ENCODE results near the gene HS2ST1.
"Not testable (repeated sequence)": the region's sequence is repeated elsewhere in the genome, so short reads cannot be mapped to it uniquely, and the experiment has no call there.

Gene HS2ST1

GRCh38 chr1:86926883-86927282 lies 12.4 kb downstream of the HS2ST1 start:
- no peak for DNase-seq

DNA sequence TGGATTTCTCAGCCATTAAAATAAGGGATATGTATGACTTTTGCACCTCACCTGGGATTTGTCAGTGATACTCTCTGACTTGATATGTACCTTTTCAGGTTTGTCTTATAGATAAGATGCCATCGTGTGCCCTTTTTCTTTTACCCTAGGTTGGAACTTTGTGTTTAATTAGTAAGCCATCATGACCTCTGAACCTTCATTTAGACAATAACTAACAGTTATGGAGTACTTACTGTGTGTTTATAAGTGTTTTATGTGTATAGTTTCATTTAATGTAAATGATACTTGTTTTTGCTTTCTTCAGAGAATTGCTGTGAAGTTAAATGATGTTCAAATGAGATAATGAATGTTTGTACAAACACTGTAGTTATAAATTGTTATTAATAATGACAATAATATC lies 14.4 kb downstream of the HS2ST1 start:
- no peak for DNase-seq

DNA sequence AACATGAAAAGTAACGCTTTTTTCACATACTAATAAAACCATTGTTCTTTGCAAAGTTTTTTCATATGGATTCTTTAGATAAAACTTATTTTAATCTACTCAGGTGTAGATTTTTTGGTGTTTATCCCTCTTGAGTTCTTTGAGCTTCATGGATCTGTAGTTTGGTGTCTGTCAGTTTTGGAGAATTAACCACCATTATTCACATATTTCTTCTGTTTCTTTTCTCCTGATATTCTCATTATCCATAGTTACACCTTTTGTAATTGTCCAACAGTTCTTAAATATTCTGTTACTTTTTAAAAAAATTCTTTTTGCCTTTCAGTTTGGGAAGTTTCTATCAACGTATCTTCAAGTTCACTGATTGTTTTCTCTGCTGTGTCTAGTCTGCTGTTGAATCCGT lies 18.6 kb downstream of the HS2ST1 start:
- no peak for DNase-seq

- DNase-seq = no peak
These were observed 19.3 kb downstream of the HS2ST1 start for GRCh38 chr1:86933562-86934377.

DNA sequence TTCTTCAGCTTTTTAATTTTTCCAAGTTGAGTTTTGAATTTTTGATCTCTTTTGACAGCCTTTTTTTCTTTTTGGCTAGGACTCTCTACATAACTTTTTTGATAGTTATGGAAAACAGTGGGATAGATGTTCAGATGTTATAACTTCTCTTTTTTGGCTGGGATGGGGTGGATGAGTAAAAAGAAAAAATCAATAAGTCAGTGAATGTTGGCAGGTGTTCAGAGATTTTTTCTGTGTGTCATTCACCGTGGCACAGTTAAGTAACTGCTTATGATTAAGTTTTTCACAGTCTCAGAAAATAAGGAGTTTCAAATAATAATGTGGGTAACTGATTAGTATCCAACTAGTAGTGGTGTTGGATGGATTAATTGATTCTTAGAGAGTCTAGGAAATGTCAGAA lies 24.0 kb downstream of the HS2ST1 start:
- no peak for DNase-seq

DNA sequence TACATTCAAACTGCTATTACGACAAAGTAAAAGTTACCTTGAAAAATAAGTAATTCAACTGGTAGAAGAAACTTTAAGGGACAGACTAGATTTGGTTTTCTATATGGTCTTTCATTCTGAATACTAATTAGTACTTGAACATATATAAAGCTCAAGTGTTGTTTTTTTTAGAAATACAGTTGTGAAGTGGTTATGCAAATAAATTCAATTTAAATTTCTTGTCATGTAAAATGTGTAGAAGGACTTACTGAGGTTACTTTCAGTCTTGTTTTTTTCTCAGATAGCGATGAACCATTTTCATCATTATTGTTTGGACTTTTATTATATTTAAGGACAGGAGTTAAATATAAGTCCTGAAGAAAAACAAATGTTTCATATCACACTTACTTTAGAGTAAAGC lies 24.4 kb downstream of the HS2ST1 start:
- no peak for DNase-seq

DNA sequence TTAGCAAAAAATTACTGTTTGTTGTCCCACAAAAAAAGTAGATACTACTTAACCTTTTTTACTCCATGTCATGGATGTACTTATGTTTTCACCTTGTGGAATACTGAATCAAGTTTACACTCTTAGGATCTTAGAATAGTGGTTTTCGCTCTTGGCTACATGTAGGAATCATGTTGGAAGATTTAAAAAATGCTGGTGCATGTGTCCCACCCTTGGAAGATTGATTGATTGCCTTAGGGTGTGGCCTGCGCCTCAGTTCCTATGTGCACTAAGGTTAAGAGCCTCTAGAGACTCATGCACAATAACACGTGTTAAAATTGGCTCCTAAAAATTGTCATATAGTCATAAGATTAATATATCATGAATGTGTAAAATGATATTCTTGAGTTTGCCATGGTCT lies 25.0 kb downstream of the HS2ST1 start:
- no peak for DNase-seq

GRCh38 chr1:86940599-86940998 lies 26.2 kb downstream of the HS2ST1 start:
- DNase-seq = no peak

DNA sequence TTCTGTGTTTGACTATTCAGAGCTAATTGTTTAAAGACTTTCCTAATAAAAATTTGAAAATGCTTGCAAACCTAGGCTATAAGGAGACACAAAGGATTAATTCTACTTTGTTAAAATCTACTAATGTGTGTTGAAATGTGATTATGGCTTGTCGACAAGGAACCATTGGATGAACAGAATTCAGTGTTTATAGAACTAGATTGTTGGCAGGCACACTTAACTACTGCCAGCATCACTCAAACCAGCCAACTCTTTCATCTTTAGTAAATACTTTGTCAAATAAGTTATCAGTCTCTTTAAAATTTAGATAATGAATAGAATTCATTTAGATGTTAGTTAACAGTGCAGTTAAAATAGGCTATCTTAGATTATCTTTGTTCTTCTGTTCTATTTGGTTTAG lies 27.6 kb downstream of the HS2ST1 start:
- no peak for DNase-seq

- DNase-seq = no peak
These were observed 28.3 kb downstream of the HS2ST1 start for GRCh38 chr1:86942743-86943142.

GRCh38 chr1:86948212-86948611 lies 33.8 kb downstream of the HS2ST1 start:
- DNase-seq = no peak

GRCh38 chr1:86950712-86951419 lies 36.4 kb downstream of the HS2ST1 start:
- DNase-seq = no peak

GRCh38 chr1:86951430-86951829 lies 37.0 kb downstream of the HS2ST1 start:
- no peak for DNase-seq

DNA sequence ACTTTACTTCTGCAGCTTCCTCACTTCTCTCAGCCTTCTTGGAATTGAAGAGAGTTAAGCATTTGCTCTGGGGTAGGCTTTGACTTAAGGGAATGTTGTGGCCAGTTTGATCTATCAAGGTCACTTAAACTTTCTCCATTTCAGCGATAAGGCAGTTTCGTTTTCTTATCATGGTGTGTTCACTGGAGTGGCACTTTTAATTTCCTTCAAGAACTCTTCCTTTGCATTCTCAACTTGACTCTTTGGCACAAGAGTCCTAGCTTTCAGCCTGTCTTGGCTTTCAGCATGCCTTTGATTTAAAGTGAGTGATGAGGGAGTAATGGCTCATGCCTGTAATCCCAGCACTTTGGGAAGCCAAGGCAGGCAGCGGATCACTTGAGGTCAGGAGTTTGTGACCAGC lies 38.7 kb downstream of the HS2ST1 start:
- no peak for DNase-seq

DNA sequence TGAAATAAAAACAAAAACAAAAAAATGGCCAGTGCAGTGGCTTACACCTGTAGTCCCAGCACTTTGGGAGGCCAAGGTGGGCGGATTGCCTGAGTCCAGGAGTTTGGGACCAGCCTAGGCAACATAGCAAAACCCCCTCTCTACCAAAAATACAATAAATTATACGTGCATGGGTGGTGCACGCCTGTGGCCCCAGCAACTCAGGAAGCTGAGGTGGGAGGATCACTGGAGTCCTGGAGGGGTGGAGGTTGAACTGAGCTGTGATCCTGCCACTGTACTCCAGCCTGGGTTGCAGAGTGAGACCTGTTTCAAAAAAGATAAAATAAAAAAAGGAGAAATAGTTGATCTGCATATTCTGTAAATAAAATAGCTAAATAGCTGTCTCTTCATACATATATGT lies 41.2 kb downstream of the HS2ST1 start:
- no peak for DNase-seq

DNA sequence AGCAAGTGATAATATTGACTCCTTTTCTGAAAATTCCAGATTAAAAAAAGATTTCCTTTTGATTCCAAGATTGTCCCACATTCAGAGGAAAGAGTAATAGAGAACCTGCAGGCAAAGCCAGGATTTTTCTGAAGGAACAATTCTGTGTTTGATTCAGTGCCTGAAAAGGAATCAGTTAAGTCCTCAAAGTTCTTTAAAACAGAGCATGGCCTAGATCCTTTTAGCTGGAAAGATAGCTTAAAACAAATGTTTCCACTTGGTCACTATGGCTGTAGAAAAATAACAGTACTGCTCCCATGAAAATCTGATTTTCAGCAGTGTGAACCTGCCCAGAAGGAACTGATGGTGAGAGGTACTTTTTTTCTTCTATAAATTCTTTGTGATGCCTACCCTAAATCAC lies 41.8 kb downstream of the HS2ST1 start:
- DNase-seq = no peak

DNA sequence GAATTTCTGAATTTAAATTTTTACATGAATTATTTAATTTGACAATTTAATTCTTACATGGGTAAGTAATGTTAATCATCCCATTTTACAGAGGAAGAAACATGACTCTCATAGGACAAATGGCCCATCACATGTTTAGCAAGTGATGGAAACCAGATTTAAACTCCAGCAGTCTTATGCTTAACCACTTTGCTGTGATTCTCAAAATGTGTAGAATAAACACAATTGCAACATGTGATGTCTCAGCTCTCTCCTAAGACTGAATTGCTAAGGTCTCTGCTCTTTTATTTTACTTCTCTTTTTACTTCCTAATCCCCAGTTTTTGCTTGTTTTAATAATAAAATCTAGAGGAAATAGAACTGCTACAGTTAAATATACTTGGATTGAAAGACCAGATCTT lies 42.8 kb downstream of the HS2ST1 start:
- no peak for DNase-seq

GRCh38 chr1:86960548-86960947 lies 46.1 kb downstream of the HS2ST1 start:
- no peak for DNase-seq

DNA sequence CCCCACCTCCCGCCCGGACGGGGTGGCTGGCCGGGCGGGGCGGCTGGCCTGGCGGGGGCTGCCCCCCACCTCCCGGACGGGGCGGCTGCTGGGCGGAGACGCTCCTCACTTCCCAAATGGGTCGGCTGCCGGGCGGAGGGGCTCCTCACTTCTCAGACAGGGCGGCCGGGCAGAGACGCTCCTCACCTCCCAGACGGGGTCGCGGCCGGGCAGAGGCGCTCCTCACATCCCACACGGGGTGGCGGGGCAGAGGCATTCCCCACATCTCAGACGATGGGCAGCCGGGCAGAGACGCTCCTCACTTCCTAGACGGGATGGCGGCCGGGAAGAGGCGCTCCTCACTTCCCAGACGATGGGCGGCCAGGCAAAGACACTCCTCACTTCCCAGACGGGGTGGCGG lies 49.4 kb downstream of the HS2ST1 start:
- DNase-seq = not testable (repeated sequence)

- peak; percentile 0 to 4 for DNase-seq
These were observed 50.8 kb downstream of the HS2ST1 start for GRCh38 chr1:86965012-86965826.

GRCh38 chr1:86965827-86966182 lies 51.4 kb downstream of the HS2ST1 start:
- no peak for DNase-seq

DNA sequence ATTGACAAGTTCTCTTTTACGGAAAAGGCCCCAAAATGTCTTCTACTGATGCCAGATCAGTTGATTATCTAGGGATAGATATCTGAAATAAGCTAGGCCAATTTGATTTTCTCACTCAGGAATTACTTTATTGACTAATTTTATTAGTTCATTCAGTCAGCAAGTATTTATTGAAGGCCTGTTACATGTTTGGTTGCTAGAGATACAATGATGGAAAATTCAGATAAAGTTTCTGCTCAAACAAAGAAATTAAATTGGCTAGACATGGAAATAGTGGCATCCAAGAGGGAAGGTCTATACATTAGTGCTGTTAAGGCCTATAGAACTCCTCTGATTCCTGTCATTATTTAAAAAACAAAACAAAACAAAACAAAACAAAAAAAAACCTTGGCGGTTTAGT lies 56.5 kb downstream of the HS2ST1 start:
- no peak for DNase-seq

- DNase-seq = no peak
These were observed 57.3 kb downstream of the HS2ST1 start for GRCh38 chr1:86971778-86972177.

DNA sequence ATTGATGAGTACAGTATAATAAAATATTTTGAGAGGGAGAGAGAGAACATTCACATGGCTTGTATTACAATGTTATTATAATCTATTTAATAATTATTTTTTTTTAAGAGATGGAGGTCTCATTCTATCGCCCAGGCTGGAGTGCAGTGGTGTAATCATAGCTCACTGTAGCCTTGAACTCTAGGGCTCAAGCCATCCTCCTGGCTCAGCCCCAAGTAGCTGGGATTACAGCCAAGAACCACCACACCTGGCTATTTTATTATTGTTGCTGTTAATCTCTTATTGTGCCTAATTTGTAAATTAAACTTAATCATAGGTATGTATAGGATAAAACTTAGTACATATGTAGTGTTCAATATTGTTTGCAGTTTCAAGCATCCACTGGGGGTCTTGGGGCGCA lies 57.8 kb downstream of the HS2ST1 start:
- peak in 1 of 2 experiments; percentile 45 for DNase-seq

All from SHP77 (cell line).